Brain microvascular endothelial cell (primary cell): ENCODE measurements around the gene PDZD11.
A peak's percentile ranks its signal among the peaks of the same experiment; 100 is the strongest.

Experiments
- DNase-seq: peaks from one replicate; pipeline ENCODE4 v3.0.0-alpha.2; 2020
- H3K27ac ChIP-seq: fragments of 250-450 bp; sonication (Bioruptor Pico); 2 replicates; pipeline ENCODE4 v1.5.1; 2020; ENCODE audit warnings: mild to moderate bottlenecking, moderate library complexity
- H3K27me3 ChIP-seq: fragments of 250-450 bp; sonication (Bioruptor Pico); replicated peaks from 2 replicates; pipeline ENCODE4 v1.5.1; 2020; ENCODE audit warnings: mild to moderate bottlenecking
- H3K36me3 ChIP-seq: fragments of 250-450 bp; sonication (Bioruptor Pico); replicated peaks from 2 replicates; pipeline ENCODE4 v1.5.1; 2020; ENCODE audit warnings: mild to moderate bottlenecking
- H3K4me3 ChIP-seq: 2 replicates; pipeline ENCODE4 v1.5.1; 2011; ENCODE audit warnings: low read depth, mild to moderate bottlenecking, control low read depth, low read length, moderate library complexity
- in situ Hi-C: cut with HindIII; loops from 2 replicates; pipeline ENCODE4 v1.10.0; 2017; ENCODE audit warnings: low sequenced_read_pairs, low pct_ligation_motif_present
- TF ChIP-seq, protein P1 (sequence below): IDR thresholded peaks from 2 replicates; pipeline ENCODE4 v1.5.1; 2011; ENCODE audit warnings: low read depth, mild to moderate bottlenecking, moderate library complexity, low read length, control low read depth, inconsistent platforms; ENCODE audit errors: missing control alignments

Gene PDZD11

DNA sequence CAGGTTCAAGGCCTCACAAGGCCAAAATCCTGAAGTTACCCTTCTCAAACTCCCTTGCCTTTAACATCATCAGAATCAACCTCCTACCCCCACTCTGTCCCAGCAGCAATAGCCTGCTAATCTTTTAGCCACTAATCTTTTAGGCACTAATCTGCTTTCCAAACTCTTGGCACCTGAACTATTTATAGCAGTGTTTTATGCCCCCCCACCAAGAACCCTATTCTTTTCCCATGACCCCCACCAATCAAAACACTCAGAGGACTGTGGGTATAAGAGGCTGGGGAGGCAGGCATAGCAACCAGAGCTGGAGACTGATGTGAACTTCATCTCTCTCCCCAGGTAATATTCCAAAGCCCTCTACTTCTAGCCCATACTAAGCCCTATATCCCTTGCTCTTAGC lies 21.7 kb downstream of the PDZD11 start, which contains the start of gene ARR3:
TSS of gene ARR3 (plus strand) at position 301 of the 400 bp plus-strand sequence. CDS start 1,052 bp downstream, outside the sequence.
- in situ Hi-C loops = no loop called here
- TF ChIP-seq, protein P1, sequence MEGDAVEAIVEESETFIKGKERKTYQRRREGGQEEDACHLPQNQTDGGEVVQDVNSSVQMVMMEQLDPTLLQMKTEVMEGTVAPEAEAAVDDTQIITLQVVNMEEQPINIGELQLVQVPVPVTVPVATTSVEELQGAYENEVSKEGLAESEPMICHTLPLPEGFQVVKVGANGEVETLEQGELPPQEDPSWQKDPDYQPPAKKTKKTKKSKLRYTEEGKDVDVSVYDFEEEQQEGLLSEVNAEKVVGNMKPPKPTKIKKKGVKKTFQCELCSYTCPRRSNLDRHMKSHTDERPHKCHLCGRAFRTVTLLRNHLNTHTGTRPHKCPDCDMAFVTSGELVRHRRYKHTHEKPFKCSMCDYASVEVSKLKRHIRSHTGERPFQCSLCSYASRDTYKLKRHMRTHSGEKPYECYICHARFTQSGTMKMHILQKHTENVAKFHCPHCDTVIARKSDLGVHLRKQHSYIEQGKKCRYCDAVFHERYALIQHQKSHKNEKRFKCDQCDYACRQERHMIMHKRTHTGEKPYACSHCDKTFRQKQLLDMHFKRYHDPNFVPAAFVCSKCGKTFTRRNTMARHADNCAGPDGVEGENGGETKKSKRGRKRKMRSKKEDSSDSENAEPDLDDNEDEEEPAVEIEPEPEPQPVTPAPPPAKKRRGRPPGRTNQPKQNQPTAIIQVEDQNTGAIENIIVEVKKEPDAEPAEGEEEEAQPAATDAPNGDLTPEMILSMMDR = no peak

DNA sequence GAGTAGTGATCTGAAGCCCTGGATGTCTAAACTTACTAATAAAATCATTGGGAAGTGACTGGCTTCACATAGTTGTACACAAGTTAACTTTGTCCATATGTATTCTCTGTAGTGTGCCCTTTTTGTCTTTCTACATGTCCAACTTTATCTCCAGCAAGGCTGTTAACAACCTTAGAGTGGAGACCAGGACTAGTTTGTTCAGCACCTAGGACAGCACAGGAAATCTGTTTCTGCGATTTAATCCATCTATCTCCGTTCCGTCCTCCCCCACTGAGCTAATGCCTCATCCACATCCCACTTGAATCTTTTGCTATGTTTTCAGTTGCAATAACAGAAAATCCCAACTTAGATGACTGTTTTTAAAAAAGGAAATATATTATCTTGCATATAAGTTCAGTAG lies 24.9 kb downstream of the PDZD11 start:
- DNase-seq = no peak
- no peak overlapping the region for H3K27ac ChIP-seq
- in situ Hi-C loops = no loop called here
- no peak overlapping the region for H3K4me3 ChIP-seq
- no peaks in the 10 kb centered on the region for H3K27me3 ChIP-seq
- TF ChIP-seq, protein P1 = no peak
- no peaks in the 10 kb centered on the region for H3K36me3 ChIP-seq

More for the DNA sequence above, 21.7 kb downstream of the PDZD11 start, which contains the start of gene ARR3:
- Histone ChIP-seq H3K4me3 (no peak within 1 kb of the TSS), H3K27ac (no peak within 1 kb of the TSS), H3K36me3 (no peaks in the 10 kb centered on the region), H3K27me3 (no peaks in the 10 kb centered on the region)
- no peak for DNase-seq

DNA sequence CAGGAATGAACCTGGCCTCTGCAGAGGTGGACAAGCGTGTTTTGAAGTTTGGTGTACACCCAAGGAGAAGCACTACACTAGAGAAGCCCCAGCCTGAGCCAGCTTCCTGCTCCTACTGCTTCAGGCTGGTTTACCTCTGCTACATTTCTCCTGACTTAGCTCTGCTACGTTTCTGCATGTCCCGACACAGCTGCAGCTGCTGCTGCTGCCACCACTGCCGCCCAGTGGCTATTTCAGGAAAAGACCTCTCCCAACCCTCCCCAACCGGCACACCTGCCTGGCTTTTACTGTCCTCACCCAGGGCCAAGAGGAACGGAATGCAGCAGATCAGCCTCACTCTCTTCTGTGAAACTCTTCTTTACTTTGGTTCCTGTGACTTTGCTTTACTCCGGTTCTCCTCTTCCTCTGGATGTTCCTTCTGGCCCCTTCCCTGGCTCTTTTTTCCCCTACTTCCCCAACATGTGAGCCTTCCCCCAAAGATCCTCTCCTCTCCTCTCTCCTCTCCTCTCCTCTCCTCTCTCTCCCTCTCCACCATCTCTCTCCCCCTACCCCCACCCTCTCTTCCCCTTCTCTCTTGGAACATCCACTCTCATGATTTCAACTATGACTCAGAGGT lies 26.7 kb downstream of the PDZD11 start:
- TF ChIP-seq, protein P1 = peak; percentile 75
- Histone ChIP-seq H3K36me3 (no peaks in the 10 kb centered on the region), H3K27ac (no peak overlapping the region), H3K4me3 (no peak overlapping the region), H3K27me3 (no peaks in the 10 kb centered on the region)
- in situ Hi-C loops = no loop called here
- peak; percentile 20 for DNase-seq

DNA sequence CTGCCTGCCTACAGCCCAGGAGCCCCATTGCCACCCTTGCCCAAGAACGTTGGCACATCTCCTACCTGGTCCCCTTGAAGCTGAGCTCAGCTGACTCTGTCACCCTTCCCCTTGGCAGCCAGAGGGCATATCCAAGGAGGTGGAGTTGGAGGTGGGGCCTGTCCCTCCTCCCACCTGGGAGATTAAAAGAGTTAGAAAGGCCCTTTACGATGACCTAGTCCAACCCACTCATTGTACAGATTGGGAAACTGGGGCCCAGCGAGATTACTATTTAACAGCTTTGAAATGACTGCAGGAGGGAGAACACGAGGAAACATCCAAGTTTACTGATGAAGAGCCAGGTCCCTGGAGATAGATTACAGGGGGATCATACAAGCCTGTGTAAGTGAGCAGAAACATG lies 29.6 kb downstream of the PDZD11 start, which contains the start of gene P2RY4:
TSS of gene P2RY4 (minus strand) at position 101 of the 400 bp plus-strand sequence. CDS start 580 bp downstream, outside the sequence.
- H3K4me3 ChIP-seq = no peak within 1 kb of the TSS
- no peak for DNase-seq
- H3K36me3 ChIP-seq = no peaks in the 10 kb centered on the region
- H3K27ac ChIP-seq = no peak within 1 kb of the TSS
- in situ Hi-C loops = no loop called here
- TF ChIP-seq, protein P1 = no peak
- H3K27me3 ChIP-seq = no peaks in the 10 kb centered on the region

DNA sequence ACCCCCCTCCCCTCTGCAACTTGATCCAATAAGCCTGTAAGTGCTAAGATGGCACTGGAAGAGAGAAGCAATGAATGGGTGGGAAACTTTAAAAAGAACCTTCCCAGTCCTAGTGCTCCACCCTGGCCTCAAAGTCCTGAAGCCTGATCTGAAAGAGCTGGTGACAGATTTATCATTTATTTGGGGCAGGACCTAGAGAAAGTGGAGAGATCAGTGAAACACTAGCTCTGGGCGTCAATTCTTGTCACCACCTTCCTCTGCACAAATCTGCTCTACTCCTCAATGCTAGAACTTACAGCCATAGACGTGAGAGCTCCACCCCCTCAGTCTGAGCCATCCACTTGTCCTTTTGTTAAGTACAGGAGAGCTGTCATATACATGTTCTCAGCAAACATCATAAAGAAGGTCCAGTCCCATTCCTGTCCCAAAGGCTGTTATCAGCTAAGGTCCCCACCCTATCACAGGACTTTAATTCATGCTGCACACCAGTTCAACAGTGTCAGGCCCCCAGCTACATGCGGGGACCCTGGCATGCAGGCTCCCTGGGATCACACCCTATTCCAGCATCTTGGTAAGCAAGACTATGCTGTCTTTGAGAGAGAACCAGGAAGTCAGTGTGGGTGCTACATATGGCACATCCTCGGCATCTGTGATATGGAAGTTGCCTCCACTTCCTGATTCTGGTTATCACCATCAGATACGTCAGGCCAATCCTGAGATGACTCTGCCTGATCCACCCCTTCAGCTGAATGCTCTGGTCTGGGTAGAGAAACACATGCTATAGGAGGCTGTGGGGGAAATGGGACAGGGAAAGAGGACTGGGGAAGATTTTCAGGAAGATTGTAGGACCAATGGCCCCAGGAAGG lies 32.1 kb downstream of the PDZD11 start:
- H3K4me3 ChIP-seq = no peak overlapping the region
- DNase-seq = no peak
- no peak overlapping the region for H3K27ac ChIP-seq
- H3K36me3 ChIP-seq = no peaks in the 10 kb centered on the region
- no peaks in the 10 kb centered on the region for H3K27me3 ChIP-seq
- in situ Hi-C loops = no loop called here
- TF ChIP-seq, protein P1 = no peak
